Stimulated activated CD4-positive, alpha-beta T cell treated with anti-CD3 and anti-CD28 coated beads, Interleukin-12 subunit alpha, Interleukin-12 subunit beta, amount 100 ng/mL, for 24 hours (primary cell): ENCODE measurements around the gene JPH3.

Source experiments
- DNase-seq, 2 experiments: peaks; one replicate each; pipeline ENCODE4 v3.0.0-alpha.2; 2020; ENCODE audit warnings: low read depth in 2 of 2

Gene JPH3

DNA sequence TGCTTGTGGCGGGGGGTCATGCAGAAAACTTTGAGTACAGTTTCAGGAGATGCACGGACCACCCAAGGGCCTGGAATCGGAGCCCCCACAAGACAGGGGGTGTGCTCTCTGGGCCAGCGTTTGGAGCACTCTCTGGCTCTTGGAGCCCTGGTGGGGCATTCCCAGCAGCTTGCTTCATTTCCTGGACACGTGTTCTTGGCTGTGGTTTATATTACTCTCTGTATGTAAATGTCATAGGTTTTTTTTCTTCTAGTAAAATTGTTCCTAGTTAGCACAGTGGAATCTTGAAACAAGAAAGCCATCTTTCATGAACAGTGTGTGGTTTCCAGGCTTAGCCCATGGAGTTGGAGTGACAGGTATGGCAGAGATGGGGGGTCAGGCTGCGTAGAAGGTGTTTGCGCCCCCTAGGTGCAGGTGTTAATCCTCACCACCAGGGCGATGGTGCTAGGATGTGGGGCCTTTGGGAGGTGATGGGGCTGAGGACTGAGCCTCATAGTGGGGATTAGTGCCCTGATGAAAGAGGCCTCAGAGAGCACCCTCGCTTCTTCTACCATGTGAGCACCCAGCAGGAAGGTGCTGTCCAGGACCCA lies 79.8 kb downstream of the JPH3 start:
- DNase-seq = no peak

DNA sequence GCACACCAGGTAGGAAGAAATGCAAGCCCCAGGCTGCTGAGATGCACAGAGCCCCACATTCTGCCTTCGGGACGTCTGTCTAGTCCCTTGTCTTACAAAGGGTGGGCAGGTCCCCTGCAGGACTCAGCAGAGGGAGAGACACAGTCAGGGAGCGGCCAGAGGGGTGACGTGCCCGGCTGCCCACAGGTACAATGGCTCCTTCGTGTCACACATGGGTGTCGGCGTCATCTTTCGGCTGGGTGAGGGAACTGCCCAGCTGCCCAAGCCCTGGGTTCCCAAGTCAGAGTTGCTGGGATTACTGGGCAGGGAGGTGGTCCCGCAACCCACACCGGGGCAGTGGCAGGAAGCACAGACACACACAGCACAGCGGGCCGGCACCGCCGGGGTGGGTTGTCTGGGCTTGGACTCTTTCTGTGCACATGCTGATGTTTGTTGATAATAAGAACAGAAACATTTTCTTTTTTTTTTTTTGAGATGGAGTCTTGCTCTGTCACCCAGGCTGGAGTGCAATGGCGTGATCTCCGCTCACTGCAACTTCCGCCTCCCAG lies 80.6 kb downstream of the JPH3 start:
- DNase-seq = no peak

DNA sequence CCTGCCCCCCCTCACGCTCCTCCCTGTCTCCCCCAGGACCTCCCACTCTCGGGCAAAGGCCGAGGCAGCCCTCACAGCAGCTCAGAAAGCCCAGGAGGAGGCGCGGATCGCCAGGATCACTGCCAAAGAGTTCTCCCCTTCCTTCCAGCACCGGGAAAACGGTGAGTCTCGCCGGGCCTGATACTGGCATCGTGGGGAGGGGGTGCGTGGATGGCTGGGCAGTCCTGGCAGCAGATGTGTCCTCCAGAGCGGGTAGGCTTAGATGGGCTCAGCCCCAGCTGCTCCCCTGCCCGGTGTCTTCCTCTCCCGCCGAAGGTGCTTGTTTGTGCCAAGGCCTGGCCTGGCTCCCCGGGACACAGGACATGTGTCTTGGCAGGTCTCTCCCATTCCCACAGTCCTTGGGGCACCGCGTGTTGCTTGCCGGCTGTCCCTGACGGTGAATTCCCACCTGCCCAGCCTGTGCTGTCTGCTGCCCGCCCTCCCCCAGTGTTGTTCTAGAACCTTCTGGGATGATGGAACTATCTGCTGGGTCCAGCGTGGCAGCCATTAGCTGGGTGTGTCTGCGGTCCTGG lies 81.9 kb downstream of the JPH3 start:
- no peak for DNase-seq

DNA sequence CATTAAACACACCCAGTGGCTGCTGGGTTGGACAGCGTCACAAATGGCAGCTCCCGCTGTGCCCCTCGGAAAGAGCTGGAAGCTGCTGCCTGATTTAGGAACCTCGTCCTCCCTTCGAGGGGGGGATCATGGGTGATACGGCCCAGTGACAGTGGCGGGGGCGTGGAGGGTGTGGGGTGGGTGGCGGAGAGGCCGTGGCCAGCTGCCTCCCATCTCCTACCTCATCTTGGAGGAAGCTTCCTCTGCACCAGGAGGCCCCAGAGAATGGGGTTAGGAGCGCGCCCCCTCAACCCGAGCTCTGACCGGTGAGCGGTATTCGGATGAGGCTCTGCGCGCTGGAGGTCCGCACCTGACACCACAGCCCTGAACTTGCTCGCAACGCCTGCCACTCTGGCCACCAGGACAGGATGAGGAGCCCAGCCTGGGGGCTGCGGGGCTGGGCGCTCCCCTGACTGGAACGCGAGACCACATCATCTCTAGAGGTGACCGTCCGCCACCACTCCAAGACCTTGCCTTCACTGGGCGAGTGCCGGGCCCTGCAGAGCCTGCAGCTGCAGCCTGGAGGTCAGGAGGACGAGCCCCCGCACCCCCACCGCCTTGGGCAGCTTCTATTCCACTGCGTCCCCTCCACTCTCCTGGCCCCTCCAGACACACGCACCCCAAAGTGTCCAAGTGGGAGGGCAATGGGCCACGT lies 82.5 kb downstream of the JPH3 start:
- DNase-seq = no peak

DNA sequence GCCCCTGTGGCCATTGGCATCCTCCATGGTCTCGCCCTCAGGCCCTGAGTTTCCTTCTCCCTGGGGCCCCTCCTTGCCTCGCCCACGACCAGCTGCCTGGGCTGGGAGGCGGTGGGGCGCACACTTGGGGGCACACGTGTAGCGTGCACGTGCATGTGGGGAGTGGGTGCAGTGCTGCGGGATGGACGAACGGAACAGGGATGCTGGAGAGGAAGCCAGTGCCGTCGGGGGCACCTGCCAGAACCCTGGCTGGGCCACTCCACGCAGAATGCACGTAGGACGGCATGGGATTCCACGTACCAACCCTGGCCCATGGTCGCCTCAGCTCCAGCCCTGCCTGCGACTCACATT lies 83.1 kb downstream of the JPH3 start:
- no peak for DNase-seq

DNA sequence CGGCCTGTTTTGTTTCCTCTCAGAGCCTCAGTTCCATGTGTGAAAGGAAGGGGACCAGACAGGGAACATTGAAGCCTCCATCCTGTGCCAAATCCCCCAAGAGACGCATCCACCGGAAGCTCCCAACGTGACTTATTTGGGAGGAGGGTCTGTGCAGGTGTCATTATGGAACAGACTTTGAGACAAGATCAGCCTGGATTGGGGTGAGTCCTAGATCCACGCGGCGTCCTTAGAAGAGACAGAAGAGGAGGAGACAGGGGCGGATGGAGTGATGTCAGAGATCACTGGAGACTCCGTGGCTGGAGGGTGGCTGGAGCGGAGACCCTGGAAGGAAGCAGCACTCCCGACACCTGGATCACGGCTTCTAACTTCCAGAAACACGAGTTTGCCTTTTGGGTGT lies 83.5 kb downstream of the JPH3 start:
- no peak for DNase-seq

DNA sequence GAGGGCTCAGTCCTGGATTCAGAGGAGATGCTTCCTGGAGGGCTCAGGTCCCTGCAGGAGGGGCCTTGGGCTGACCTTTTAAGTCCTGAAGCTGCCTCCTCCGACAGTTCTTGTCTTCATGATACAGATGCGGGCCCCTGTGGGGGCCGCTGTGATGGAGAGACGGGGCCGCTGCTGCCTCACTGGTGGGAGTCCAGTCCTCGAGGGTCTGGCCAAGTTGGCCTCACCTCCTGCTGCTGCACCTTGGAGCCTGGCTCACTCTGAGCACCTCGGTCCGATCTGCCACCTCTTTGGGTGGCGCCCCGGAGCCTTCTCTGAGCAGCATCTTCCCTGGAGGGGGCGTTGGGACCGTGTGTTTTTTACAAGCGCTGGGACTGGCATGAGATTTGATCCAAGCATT lies 84.4 kb downstream of the JPH3 start:
- DNase-seq = no peak

DNA sequence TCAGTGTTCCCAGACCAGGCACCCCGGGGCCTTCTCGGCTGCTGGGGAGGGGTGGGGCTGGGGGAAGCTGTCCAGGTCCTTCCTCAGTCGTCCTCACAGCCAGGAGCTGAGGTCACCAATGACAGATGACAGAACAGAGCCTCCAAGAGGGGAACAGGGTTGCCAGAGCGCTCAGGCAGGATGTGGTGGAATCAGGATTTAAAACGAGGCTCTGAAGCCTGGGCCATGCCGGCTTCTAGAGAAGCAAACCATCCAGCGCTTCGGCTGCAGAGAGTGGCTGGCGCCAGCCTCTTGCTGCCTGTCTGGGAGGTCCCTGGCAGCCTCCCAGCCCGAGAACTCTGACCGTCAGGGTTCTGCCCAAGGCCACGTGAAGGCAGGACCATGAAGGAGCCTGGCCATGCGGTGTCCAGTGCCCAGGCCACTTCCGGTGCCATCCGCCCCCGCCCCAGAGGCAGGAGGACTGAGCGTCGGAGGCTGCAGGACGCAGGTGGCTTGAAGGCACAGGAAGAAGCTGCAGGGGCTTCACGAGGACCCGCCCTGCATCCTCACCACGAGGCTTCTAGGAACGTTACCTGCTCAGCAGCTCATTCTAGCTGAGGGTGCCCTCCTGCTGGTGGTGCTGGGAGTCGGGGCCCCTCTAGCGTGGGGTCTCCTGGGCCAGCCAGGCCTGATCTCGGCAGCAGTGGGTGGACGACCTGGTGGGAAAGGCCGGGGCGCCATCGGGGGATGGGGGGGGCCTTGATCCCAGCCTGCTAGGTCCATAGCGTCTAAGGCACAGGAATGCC lies 85.0 kb downstream of the JPH3 start:
- no peak for DNase-seq

DNA sequence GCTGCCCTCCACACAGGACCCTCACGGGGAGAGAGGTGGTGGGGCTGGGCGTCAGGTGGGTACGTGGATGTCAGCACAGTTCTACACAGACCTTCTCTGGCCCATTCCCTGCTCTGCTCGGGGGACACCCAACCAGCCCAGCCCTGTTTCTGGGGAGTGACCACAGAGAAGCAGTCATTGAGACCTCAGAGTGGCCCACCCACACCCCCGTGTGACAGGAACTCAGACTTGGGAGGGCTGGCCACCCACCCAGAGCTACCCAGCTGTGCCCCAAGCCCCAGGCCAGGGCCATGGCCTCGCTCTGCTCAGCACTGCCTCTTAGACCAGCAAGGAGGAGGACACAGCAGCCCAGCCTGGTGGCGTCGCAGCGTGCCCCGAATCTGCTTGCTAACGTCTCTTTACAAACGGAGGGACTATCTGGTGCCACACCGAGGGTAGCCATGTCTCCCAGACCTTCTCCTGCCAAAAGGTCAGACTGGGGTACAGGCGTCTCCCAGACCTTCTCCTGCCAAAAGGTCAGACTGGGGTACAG lies 85.8 kb downstream of the JPH3 start:
- no peak for DNase-seq

DNA sequence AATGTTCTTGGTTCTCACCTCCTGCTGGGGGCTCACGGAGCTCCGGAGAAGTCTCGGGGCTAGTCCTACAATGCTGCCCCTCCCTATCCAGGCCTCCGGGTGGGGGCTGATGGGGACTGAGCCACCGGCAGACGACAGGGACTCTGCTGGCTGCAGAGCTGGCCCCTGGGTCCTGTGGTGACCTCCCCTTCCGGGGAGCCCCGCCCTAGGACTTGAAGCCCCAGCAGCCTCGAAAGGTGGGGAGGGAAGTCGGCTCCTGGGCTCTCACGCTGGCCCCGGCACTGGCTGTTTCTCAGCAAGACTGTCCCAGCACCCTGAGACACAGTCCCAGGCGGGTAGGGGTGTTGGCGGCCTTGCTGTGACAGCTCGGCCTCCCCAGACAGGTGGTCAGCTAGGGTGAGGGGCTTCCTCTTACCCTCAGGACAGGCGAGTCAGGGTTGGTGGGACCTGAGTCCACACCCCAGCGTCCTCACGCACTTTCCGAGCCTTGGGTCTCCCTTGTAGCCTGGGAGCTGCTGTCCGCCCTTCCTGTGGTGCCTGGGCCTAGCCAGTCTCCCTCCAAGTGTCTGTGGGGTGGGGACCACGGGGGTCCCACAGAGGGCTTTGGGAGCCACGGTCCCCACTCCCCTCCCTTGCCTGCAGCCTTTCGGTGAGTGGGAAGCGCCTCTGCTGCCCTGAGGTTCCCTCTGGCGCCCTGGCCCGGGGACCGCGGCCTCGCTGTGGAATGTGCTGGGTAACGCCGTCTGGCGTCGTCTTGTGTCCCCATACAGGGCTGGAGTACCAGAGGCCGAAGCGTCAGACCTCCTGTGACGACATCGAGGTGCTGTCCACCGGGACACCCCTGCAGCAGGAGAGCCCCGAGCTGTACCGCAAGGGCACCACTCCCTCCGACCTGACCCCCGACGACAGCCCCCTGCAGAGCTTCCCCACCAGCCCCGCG lies 86.8 kb downstream of the JPH3 start:
- no peak for DNase-seq

DNA sequence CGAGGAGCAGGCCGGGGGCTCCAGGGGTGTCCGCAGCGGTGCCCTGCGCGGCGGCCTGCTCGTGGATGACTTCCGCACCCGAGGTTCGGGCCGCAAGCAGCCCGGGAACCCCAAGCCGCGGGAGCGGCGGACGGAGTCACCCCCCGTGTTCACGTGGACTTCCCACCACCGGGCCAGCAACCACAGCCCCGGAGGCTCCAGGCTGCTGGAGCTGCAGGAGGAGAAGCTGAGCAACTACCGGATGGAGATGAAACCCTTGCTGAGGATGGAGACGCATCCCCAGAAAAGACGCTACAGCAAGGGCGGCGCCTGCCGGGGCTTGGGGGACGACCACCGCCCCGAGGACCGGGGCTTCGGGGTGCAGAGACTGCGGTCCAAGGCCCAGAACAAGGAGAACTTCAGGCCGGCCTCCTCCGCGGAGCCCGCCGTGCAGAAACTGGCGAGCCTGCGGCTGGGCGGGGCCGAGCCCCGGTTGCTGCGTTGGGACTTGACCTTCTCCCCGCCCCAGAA lies 87.7 kb downstream of the JPH3 start:
- DNase-seq = no peak

DNA sequence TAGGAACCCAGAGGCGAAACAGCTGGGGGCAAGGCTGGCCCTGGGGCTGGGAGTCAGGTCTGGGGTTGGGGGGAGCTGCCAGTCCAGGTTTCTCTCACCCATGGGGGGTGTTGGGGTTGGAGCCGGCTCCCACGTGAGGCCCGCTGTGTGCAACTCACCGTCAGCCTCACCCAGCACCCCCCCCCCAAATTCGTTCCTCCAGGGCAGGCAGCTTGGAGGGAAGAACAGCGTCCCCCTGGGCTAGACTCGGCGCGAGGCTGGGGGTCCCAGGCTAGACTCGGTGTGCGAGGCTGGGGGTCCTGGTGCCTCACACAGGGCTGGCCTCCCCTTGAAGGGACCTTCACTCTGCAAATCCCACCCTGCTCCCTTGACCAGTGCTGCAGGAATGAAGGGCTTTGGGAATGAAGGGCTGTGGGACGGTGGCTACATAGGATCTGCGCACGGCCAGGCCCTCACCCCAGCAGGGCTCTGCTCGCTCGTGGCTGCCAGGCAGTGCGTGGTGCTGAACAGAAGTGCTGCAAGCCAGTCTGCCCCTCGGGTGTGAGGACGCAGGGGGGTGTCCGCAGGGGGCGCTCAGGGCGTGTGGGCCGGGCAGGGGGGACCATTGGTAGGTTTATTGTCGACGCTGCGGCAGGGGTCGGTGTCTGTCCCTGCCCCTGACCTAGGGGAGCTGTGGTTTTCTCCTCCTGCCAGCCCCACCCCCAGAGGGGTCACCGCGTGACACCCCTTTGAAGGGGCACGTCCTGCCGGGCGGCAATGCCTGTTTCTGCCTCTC lies 88.8 kb downstream of the JPH3 start:
- no peak for DNase-seq

DNA sequence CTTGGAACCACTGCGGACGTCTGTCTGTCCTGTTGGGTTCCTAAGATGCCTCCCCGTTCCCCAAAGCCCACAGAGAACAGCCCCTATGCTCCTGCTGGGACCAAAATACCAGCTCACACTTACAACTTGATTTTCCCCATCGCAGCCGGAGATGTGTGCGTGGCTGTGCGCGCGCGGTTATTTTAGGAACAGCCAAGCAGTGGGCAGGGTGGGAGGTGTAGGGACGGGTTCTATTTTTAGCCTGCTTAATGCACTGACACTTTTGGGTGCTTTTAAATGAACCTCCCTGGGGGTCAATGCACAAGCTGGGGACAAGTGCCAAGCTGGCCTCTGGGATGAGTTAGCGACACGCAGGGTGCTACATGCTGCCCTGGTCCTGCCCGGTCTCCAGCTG lies 89.4 kb downstream of the JPH3 start:
- DNase-seq = no peak

DNA sequence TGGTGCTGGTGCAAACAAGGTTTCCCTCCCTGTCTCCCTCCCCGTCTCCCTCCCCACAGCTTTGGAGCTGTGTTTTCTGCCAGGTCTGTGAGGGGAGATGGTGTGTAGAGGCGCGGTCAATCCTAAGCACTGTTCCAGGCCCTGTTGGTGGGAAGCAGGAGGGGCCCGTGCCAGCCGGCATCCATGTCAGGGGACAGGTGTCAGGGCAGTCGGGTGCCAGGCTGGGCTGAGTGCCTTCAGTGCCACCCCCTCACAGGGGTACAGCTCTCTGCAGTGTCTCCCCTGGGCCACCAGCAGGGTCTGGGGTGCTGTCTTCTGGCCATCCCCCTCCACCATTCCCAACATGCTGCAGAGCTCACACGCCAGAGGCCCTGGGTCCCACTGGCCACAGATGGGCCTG lies 89.9 kb downstream of the JPH3 start:
- DNase-seq = no peak

DNA sequence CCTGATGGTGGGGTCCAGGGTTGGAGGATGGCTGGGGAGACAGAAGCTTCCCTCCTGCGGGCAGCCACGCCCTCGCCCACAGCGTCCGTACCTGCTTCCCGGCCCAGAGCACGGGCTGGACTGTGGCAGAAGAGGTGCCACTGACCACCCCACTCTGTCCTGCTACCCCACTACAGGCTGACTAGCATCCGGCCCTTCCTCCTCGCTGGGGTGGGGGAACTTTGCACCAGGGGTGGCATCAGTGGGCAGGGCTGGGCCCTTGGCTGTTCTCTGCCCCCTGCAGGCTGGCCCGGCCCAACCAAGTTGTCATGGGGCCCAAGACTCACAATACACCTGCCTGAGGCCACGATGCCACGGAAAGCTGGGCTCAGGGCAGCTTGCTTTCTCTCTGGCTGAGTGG lies 90.4 kb downstream of the JPH3 start:
- DNase-seq = no peak

DNA sequence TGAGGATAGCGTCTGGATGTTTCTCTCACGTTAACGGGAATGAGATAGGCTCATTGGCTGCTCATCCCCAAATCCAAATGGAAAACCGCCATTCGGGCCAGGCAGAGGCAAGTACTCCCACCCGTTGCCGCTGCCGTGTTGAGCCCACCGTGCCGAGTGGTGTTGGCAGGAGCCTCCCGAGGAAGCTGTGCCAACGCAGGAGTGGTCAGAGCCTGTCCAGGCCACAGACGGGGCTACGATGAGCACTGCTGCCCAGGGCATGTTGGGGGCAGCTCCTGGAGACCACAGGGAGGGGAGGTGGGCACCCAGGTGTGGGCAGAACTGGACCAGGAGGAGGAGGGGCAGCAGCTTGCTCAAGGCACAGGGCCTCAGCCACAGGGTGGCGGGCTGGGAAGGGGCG lies 91.5 kb downstream of the JPH3 start:
- no peak for DNase-seq

DNA sequence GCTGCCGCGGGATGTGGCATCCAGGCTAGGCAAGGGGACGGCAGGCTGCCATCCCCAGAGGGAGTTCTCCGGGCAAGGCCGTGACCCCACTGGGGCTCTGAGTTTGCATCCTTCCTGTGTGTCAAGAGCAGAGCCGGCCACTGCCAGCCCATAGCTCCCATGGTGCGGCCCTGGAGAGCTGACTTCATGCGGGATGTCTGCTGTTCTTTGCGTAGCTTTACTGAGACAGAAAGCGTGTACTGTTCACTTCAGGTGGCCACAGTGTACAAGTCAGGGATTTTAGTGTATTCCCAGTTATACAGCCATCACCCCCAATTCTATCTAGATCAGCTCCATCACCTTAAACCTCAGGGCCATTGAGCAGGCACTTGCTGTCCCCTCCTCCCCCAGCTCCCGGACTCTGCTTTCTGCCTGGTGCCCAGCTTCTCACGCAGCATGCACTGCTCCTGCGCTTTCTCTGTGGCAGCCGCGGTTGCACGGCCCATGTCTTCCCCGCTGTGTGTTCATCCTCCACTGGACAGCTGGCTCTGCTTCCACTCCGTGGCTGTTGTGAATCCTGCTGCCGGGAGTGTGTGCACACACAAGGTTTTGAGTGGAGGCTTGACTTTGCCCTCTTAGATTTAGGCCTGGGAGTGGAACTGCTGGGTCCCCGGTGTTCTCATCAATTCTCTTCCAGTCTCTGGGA lies 92.3 kb downstream of the JPH3 start:
- no peak for DNase-seq

DNA sequence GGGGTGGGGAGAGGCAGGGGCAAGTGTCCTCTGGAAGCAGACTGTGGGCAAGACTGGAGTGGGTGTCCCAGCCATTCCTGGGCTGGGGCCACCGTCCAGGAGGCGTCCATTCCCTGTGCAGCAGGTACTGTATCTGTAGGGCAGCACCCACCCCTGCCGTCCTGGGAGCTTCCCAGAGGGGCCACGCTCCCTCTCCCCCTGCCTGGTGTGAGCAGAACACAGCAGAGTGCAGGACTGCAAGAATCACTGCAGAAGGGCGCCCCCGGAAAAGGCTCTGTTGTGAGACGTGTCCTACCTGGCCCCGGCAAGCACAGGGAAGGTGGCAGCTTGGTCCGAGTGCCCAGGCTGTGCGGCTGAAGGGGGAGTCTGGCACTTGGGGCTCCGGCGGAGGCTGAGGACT lies 93.2 kb downstream of the JPH3 start:
- DNase-seq = no peak

DNA sequence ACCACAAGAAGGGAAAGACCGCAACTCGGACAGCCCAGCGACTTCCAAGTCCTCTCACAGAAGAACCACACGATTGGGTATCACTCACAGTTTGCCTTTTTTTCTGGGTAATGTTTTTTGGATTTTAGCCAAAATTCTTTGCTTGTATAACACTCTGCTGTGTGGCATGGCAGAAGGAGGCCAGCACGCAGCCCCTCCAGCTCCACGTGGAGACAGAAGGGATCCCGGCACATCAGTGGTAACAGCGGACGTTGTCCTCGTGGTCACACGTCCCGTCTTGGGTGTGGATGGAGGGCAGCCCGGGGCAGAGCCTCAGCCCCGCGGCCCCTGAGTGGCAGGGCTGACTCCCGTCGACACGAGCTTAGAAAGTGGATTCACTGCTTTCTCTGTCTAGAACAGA lies 94.4 kb downstream of the JPH3 start:
- no peak for DNase-seq

DNA sequence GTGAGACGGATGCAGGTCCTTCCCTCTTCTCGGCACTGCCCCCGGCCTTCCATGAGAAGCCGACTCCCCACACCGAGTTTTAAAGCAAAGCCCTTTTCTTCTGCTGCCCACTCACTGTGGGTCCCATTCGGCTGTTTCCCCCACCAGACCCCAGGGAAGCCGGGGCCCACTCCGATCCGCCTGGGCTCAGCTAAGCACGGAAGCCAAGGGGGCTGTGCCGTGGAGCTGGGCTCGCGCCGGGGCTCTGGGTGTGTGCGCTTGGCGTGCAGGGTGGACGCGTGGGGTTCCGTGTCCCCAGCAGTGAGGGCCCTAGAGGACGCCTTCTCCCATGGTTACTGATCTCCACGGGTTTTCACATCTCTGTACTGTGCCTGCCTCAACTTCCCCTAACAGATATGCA lies 94.9 kb downstream of the JPH3 start:
- no peak for DNase-seq
